ENCODE results near the gene DNTT. TPM values are rescaled to one million over a fixed set of nuclear protein-coding genes. Genes with fewer than 3 reads are reported as not detected.

DNTT gene
- total and polyA plus RNA-seq, 2 of the 13 experiments (the other 11 are each of a cell fraction or from before 2014, with no cell fraction given) = not detected

GRCh38 chr10:96287392-96288105, 16.7 kb upstream of the DNTT start (continued):
- TF ChIP-seq RBFOX2 (IDR thresholded peaks at IDR 0.05; ENCODE audit: low read depth, low read length) = no peak
- no peak for TF ChIP-seq MZF1 (CRISPR knock-in tag; IDR thresholded peaks at IDR 0.05; ENCODE audit: borderline replicate concordance)
- no peak for TF ChIP-seq HMGXB3 (CRISPR knock-in tag; IDR thresholded peaks at IDR 0.05; ENCODE audit: borderline replicate concordance)
- TF ChIP-seq ZFY (CRISPR knock-in tag; IDR thresholded peaks at IDR 0.05) = no peak
- no peak for TF ChIP-seq ZNF761 (CRISPR knock-in tag; conservative IDR thresholded peaks at IDR 0.05)
- TF ChIP-seq ZNF879 (CRISPR knock-in tag; IDR thresholded peaks at IDR 0.05) = no peak
- TF ChIP-seq, protein P1, sequence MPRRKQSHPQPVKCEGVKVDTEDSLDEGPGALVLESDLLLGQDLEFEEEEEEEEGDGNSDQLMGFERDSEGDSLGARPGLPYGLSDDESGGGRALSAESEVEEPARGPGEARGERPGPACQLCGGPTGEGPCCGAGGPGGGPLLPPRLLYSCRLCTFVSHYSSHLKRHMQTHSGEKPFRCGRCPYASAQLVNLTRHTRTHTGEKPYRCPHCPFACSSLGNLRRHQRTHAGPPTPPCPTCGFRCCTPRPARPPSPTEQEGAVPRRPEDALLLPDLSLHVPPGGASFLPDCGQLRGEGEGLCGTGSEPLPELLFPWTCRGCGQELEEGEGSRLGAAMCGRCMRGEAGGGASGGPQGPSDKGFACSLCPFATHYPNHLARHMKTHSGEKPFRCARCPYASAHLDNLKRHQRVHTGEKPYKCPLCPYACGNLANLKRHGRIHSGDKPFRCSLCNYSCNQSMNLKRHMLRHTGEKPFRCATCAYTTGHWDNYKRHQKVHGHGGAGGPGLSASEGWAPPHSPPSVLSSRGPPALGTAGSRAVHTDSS (CRISPR knock-in tag; conservative IDR thresholded peaks at IDR 0.05) = no peak
- TF ChIP-seq PAXIP1 (CRISPR knock-in tag; conservative IDR thresholded peaks at IDR 0.05) = peak; percentile 67
- peak; percentile 87 for TF ChIP-seq ZFP91 (CRISPR knock-in tag; IDR thresholded peaks at IDR 0.05; ENCODE audit: borderline replicate concordance)
- TF ChIP-seq, protein P2, sequence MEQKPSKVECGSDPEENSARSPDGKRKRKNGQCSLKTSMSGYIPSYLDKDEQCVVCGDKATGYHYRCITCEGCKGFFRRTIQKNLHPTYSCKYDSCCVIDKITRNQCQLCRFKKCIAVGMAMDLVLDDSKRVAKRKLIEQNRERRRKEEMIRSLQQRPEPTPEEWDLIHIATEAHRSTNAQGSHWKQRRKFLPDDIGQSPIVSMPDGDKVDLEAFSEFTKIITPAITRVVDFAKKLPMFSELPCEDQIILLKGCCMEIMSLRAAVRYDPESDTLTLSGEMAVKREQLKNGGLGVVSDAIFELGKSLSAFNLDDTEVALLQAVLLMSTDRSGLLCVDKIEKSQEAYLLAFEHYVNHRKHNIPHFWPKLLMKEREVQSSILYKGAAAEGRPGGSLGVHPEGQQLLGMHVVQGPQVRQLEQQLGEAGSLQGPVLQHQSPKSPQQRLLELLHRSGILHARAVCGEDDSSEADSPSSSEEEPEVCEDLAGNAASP (CRISPR knock-in tag; IDR thresholded peaks at IDR 0.05; ENCODE audit: borderline replicate concordance) = no peak
